MM.1S (cell line): Measurements from ENCODE around the gene ANKRD12.
"Not testable (repeated sequence)": the region's sequence is repeated elsewhere in the genome, so short reads cannot be mapped to it uniquely, and the experiment has no call there.

Experiments used
- CTCF ChIP-seq: fragments of 300-600 bp; sonication (generic); IDR thresholded peaks from 2 replicates; pipeline ENCODE4 v1.5.1; 2016; ENCODE audit warnings: antibody characterized with exemption, low read length, mixed read lengths
- EZH2 ChIP-seq: fragments of 300-600 bp; sonication (generic); optimal IDR thresholded peaks from 2 replicates; pipeline ENCODE3; 2017; ENCODE audit warnings: low read depth, mild to moderate bottlenecking, antibody characterized with exemption, low read length, mixed read lengths
- EZH2phosphoT487 ChIP-seq: fragments of 300-600 bp; sonication (generic); IDR thresholded peaks from 2 replicates; pipeline ENCODE4 v1.6.1; 2018; ENCODE audit warnings: antibody characterized with exemption, low read length

GRCh38 chr18:9093109-9093508, 43.5 kb upstream of the ANKRD12 start:
- not testable (repeated sequence) for TF ChIP-seq CTCF, EZH2, EZH2phosphoT487
